GM19193 (cell line): Measurements from ENCODE around the gene SIAH2.

Source experiments
- POLR2A ChIP-seq: IDR thresholded peaks from 4 replicates; pipeline ENCODE4 v1.6.1; 2011; ENCODE audit not compliant: insufficient read depth, insufficient read length; ENCODE audit errors: extremely low read depth

Gene SIAH2

DNA sequence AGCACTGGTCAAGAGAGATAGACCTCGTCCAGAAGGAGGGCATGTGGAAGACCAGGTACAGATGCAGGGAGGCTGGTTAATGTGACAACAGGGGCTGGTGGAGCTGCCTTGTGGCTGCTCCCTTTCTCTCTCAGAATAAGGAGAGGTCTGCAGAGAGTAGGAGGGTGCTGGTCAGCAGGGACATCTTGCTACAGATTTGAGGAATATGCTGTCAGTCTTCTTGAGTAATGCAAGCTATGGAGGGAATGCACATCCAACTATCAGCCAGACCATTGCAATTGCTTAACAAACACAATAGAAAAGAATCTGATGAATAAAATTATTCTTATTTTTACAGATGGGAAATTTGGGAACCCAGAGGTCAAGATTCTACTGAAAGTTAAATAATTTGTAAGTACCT, 20.3 kb upstream of the SIAH2 start:
- TF ChIP-seq POLR2A, result no peak

GRCh38 chr3:150779402-150779858, 16.5 kb upstream of the SIAH2 start:
- no peak for TF ChIP-seq POLR2A

DNA sequence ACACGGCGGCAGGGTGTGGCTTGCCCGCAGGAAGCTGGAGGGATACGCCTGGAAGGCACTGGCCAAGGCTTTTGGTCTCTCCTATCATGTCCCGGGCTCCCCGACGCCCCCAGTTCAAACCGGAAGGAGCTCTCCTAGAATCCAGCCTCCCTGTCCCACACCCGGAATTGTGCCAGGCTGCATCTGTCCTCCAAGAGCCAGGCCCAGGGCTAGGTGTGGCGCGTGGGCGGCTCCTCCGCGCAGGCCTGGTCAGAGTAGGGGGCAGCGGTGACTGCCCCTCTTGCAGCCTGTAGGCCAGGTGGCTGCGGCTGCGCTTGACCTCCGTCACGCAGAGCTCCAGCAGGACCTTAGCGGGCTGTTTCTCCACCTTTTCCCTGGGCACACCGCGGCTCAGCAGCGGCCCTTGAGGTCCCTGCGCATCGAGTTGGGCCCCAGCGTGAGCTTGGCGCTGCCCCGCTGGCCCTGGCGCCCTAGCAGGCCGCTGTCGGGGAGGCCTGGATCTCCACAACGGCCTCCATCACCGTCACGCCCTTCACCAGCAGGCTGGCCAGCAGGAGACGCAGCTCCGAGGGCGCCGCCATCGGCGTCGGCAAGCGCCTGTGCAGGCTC, 15.9 kb upstream of the SIAH2 start:
- TF ChIP-seq POLR2A, result no peak

GRCh38 chr3:150775001-150775599, 12.1 kb upstream of the SIAH2 start:
- TF ChIP-seq POLR2A, result no peak

DNA sequence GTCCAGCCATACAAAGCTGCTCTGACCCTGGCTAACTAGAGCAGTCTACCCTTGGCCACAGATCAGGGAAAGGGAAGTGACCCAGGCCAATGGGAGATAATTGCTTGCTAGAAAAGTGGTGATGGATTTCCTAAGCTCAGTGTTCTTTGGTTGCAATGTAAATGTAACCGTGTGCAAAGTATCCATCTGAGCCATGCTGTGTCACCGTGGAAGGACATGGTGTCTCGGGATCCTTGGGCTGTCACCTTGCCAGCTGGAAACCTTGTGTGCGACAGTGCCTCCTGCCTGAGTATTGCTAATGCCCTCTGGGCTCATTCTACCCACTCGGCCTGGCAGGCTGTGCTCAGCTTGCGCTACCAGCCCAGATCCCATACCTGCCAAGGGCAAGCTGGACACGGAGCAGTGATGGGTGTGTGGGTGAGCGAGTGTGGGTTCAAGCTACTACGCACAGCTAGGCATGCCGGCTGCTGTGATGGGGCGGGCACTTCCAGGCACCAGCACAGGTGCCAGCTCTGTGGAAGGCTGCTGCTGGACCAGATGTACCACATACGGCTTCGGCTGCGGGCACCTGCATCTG, 10.7 kb upstream of the SIAH2 start:
- TF ChIP-seq POLR2A, result no peak

- TF ChIP-seq POLR2A, result no peak
These were observed 8.6 kb upstream of the SIAH2 start for GRCh38 chr3:150771600-150771999.

DNA sequence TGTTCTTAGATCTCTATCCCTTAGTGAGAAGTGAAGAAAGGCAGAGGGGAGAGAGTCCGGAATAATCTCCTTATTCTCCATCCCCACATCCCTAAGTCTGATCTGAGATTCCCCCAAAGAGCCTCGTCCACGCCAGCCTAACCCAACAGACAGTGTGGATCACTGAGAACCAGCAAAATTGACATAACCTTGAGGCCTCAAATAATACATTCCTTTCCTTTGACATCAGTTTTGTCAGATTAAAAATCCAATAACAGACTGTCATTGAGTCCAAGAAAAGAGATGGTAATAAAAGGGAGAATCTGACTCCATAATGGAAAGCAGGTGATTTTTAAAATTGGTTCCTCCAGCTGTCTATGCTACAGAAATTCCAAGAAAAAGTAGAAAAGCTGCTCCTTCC, 7.7 kb upstream of the SIAH2 start:
- TF ChIP-seq POLR2A, result no peak

DNA sequence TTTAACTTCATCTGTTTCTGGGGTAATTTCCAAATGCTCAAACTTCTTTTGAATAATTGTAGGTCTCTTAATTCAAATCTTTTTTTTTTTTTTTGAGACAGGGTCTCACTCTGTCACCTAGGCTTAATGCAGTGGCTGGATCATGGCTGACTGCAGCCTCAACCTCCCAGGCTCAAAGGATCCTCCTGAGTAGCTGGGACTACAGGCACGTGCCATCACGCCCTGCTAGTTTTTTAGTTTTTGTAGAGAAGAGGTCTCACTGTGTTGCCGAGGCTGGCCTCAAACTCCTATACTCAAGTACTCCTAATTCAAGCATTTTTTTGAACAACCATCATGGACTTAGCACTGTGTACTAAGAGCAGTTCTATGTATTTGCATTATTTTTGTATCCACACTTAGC, 3.8 kb upstream of the SIAH2 start:
- TF ChIP-seq POLR2A, result no peak

DNA sequence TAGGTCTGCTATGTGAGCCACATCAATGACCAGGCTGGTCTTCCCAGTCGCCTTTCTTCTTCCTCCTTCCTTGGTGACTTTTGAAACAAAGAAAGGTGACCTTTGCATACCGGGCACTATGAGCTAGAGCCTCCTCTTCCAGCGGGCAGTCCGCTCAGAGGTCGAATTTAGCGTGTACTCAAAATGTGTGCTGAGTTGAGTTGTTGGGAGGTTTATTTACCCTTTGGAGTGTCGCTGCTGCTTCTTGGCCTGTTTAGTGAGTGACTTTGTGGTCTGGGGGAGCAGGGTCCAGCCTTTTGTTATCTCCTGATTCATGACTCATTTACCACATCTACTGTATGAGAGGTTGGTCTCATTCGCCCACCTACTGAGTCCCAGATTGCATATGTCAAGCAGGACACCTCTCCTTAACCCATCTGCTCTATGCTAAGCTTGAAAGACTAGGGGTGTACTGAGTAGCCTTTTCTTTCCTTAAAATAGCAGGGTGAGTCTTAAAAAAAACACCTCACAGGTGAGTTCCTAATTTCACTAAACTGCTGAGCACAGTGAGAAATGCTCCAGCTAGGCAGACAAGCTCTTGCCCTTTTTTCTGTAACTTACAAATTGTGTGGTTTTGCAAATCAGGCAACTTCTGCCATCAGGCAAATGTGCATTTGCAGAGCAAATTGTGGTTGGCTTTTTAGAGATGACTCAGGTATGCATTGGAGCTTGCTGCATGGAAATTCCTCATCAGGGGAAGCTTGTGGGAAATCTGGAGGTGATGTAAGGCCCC, 3.2 kb upstream of the SIAH2 start:
- peak; percentile 49 for TF ChIP-seq POLR2A

GRCh38 chr3:150764967-150765366, 2.0 kb upstream of the SIAH2 start:
- no peak for TF ChIP-seq POLR2A

GRCh38 chr3:150764566-150764965, 1.6 kb upstream of the SIAH2 start:
- peak; percentile 31 for TF ChIP-seq POLR2A

- TF ChIP-seq POLR2A, result no peak
These were observed 993 bp upstream of the SIAH2 start for GRCh38 chr3:150763841-150764483.

GRCh38 chr3:150762662-150763121, 277 bp downstream of the SIAH2 start:
- no peak for TF ChIP-seq POLR2A

- TF ChIP-seq POLR2A, result no peak
These were observed 923 bp downstream of the SIAH2 start for GRCh38 chr3:150761831-150762661.
